GM12801 (cell line): Measurements from ENCODE around the gene IKZF2.

ENCODE experiments used
- TF ChIP-seq, protein P1 (sequence below): IDR thresholded peaks from one replicate; pipeline ENCODE4 v1.5.1; 2011; ENCODE audit warnings: control low read depth; ENCODE audit not compliant: insufficient read length; ENCODE audit errors: extremely low read depth

Gene IKZF2

GRCh38 chr2:213065583-213066442 lies 85.6 kb downstream of the IKZF2 start:
- TF ChIP-seq, protein P1, sequence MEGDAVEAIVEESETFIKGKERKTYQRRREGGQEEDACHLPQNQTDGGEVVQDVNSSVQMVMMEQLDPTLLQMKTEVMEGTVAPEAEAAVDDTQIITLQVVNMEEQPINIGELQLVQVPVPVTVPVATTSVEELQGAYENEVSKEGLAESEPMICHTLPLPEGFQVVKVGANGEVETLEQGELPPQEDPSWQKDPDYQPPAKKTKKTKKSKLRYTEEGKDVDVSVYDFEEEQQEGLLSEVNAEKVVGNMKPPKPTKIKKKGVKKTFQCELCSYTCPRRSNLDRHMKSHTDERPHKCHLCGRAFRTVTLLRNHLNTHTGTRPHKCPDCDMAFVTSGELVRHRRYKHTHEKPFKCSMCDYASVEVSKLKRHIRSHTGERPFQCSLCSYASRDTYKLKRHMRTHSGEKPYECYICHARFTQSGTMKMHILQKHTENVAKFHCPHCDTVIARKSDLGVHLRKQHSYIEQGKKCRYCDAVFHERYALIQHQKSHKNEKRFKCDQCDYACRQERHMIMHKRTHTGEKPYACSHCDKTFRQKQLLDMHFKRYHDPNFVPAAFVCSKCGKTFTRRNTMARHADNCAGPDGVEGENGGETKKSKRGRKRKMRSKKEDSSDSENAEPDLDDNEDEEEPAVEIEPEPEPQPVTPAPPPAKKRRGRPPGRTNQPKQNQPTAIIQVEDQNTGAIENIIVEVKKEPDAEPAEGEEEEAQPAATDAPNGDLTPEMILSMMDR: no peak

DNA sequence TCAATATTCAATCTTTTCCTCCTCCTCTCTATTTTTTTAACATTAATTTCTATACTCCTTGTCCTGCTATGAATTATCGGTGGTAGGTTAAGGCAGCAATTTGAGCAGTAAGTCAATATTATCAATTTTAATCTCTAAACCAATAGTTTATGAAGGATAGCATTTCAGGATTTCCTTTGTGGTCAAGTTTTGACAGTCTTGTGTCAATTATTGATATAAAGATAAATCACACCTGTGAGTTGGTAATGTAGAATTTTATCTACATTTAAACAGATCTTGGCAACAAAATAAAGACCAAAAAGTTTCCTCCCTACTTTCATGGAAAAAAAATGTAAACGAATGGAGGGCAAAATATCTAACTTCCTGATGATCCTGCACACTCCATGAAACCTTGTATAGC lies 87.3 kb downstream of the IKZF2 start:
- TF ChIP-seq, protein P1: no peak

GRCh38 chr2:213057977-213058376 lies 93.4 kb downstream of the IKZF2 start:
- TF ChIP-seq, protein P1: no peak

DNA sequence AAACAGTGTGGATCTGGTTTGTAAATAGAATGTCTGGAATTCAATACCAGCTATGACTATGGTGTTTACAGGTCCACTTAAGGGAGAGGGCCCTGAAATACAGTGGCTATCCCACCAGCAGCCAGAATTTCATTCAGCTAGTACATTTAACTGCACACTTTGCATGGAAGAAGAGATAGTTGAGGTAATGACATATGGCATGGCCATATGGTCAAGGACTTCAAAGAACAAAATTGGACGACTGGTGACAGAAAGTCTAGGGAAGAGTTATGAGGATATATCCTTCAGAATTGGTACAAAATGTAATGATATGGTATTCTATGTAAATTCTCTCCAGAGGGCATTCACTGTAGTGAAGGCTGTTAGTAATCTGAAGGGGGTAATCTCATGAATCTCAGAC lies 105.0 kb downstream of the IKZF2 start:
- TF ChIP-seq, protein P1: no peak

- TF ChIP-seq, protein P1: no peak
Observed at GRCh38 chr2:213043566-213043965, 107.8 kb downstream of the IKZF2 start.

- TF ChIP-seq, protein P1: no peak
Observed at GRCh38 chr2:213042262-213042661, 109.2 kb downstream of the IKZF2 start.

GRCh38 chr2:213036836-213037235 lies 114.6 kb downstream of the IKZF2 start:
- TF ChIP-seq, protein P1: no peak
